GM19372 (cell line): Measurements from ENCODE around the gene YWHAE.
A peak's percentile ranks its signal among the peaks of the same experiment; 100 is the strongest.
"Not testable (repeated sequence)": the region's sequence is repeated elsewhere in the genome, so short reads cannot be mapped to it uniquely, and the experiment has no call there.

Experiments used
- ATAC-seq: cut with Tn5 transposase; IDR thresholded peaks from one replicate; pipeline ENCODE4 v1.9.1; 2021; ENCODE audit warnings: mild to moderate bottlenecking, low read depth, moderate library complexity; ENCODE audit not compliant: unreplicated experiment

The YWHAE gene

GRCh38 chr17:1399679-1400512 is at the start of gene YWHAE:
Gene YWHAE (minus strand): TSS chr17:1400222. CDS start chr17:1400110, 112 bp downstream.
- peak; percentile 92 for ATAC-seq

GRCh38 chr17:1449412-1449967 is 49.5 kb upstream of the YWHAE start:
- no peak for ATAC-seq

GRCh38 chr17:1447052-1447451 is 47.0 kb upstream of the YWHAE start:
- ATAC-seq = no peak

GRCh38 chr17:1446201-1446600 is 46.2 kb upstream of the YWHAE start:
- ATAC-seq = no peak

GRCh38 chr17:1445695-1446094 is 45.7 kb upstream of the YWHAE start:
- not testable (repeated sequence) for ATAC-seq

- ATAC-seq = not testable (repeated sequence)
These were observed 42.7 kb upstream of the YWHAE start for GRCh38 chr17:1442721-1443120.

- ATAC-seq = no peak
These were observed 42.2 kb upstream of the YWHAE start for GRCh38 chr17:1442187-1442586.

GRCh38 chr17:1440921-1441320 is 40.9 kb upstream of the YWHAE start:
- ATAC-seq = no peak

GRCh38 chr17:1438593-1439083 is 38.6 kb upstream of the YWHAE start:
- ATAC-seq = no peak

- ATAC-seq = no peak
These were observed 35.3 kb upstream of the YWHAE start for GRCh38 chr17:1435326-1435725.

GRCh38 chr17:1434150-1434549 is 34.1 kb upstream of the YWHAE start:
- no peak for ATAC-seq

GRCh38 chr17:1431631-1432104 is 31.6 kb upstream of the YWHAE start:
- ATAC-seq = no peak

- ATAC-seq = no peak
These were observed 23.6 kb upstream of the YWHAE start for GRCh38 chr17:1423456-1424135.

- no peak for ATAC-seq
These were observed 22.9 kb upstream of the YWHAE start for GRCh38 chr17:1422885-1423284.

- no peak for ATAC-seq
These were observed 21.4 kb upstream of the YWHAE start for GRCh38 chr17:1421470-1421869.

GRCh38 chr17:1420981-1421380 is 21.0 kb upstream of the YWHAE start:
- no peak for ATAC-seq

- ATAC-seq = no peak
These were observed 20.1 kb upstream of the YWHAE start for GRCh38 chr17:1420163-1420562.

GRCh38 chr17:1418476-1418875 is 18.5 kb upstream of the YWHAE start:
- ATAC-seq = not testable (repeated sequence)

GRCh38 chr17:1416414-1416813 is 16.4 kb upstream of the YWHAE start:
- no peak for ATAC-seq

- no peak for ATAC-seq
These were observed 14.6 kb upstream of the YWHAE start for GRCh38 chr17:1414634-1415033.

GRCh38 chr17:1414001-1414574 is 14.1 kb upstream of the YWHAE start:
- ATAC-seq = no peak
